ENCODE results near the gene C1QTNF9.
"Not testable (repeated sequence)": the region's sequence is repeated elsewhere in the genome, so short reads cannot be mapped to it uniquely, and the experiment has no call there.

C1QTNF9 gene

DNA sequence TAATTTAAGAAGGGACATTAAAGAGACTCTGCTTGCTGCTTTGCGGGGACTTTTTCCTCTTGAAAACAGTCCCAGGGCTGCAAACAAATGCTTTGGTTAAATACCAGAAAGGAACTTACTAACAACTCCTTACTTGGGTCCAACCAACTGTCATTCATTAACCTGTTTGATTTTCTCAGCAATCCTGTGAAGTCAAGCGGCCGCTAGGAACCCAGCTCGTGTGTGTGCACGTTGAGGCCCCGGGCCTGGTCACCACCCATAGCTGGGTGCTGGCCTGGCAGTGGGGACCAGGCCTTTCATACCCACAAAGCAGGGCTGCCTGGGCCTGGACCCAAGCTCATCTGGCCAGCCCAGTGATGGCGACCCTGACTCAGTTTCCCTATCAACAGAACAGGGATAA is 50.7 kb downstream of the C1QTNF9 start:
- TF ChIP-seq, protein P1, sequence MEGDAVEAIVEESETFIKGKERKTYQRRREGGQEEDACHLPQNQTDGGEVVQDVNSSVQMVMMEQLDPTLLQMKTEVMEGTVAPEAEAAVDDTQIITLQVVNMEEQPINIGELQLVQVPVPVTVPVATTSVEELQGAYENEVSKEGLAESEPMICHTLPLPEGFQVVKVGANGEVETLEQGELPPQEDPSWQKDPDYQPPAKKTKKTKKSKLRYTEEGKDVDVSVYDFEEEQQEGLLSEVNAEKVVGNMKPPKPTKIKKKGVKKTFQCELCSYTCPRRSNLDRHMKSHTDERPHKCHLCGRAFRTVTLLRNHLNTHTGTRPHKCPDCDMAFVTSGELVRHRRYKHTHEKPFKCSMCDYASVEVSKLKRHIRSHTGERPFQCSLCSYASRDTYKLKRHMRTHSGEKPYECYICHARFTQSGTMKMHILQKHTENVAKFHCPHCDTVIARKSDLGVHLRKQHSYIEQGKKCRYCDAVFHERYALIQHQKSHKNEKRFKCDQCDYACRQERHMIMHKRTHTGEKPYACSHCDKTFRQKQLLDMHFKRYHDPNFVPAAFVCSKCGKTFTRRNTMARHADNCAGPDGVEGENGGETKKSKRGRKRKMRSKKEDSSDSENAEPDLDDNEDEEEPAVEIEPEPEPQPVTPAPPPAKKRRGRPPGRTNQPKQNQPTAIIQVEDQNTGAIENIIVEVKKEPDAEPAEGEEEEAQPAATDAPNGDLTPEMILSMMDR (IDR thresholded peaks at IDR 0.05; ENCODE audit: control extremely low read depth, extremely low read depth, low read depth, missing control alignments) = no peak
- POLR2A ChIA-PET = no interaction called here
- no peak for DNase-seq (ENCODE audit: extremely low spot score)
- CTCF ChIA-PET = interaction anchor here (1.1 kb wide), 1 partner anchor 8 kb away, joined by 3 read pairs; no protein-coding TSS in a partner anchor

DNA sequence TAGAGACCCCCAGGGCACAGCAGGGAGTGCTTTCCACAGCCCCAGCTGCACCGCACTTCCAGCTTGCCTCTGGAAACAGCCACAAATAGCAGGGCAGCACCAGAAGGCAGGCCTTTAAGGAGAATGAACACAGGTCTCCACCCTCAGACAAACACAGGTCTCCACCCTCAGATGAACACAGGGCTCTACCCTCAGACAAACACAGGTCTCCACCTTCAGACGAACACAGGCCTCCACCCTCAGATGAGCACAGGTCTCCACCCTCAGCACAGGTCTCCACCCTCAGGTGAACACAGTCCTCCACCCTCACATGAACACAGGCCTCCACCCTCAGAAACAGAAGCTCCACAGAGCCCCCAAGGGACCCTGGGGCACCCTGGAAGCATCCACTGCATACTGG is 51.7 kb downstream of the C1QTNF9 start:
- TF ChIP-seq, protein P1 (IDR thresholded peaks at IDR 0.05; ENCODE audit: control extremely low read depth, extremely low read depth, low read depth, missing control alignments) = no peak
- POLR2A ChIA-PET = no interaction called here
- no peak for DNase-seq (ENCODE audit: extremely low spot score)
- CTCF ChIA-PET = interaction anchor here (1.1 kb wide), 1 partner anchor 9 kb away, joined by 3 read pairs; no protein-coding TSS in a partner anchor

DNA sequence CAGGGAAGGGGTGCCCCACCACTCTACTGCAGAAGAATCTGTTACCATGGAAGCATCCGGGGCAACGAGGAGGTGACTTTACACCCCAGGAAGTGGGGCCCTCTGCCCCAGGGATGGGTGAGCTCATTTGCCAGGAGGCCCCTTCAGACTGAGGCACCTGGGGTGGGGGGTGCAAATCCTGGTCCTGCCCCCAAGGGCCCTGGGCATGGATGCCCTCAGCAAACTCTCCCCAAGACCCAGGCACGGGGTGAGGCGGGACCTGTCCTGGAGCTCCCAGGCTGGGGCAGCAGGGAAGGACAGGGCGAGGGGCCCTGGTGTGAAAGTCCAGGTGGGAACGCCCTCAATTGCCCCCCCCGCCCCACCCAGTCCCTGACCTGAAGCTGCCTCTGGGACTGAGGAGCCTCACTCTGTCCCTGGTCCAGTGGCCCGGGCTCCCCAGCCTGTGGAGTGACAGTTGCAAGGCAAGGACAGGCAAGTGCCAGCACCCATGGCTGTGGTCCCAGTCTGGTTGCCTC is 52.5 kb downstream of the C1QTNF9 start:
- POLR2A ChIA-PET = no interaction called here
- DNase-seq (ENCODE audit: extremely low spot score) = no peak

DNA sequence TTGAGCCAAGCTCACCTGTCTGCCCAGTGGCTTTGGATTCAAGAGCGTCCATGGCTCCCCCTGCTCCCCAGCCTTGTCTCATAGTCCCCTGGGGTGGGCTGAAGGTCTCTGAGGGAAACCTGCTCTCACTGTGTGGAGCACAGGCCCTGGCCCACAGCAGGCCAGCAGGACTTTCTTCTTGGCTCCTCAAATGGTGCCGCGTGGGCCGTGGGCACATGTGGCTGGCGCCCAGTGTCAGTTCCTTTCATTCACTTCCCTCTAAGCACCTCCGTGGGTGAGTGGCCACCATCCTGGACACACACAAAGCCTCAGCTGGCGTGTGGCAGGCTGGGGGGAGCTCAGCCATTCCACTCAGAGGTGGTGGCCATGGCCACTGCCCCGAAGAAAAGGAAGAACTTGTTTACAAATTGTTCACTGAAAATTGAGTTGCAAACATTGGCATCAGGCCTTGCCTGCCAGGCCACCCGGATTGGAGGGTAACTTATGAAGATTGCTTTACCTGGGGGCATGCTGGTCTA is 53.1 kb downstream of the C1QTNF9 start:
- TF ChIP-seq, protein P1 (IDR thresholded peaks at IDR 0.05; ENCODE audit: control extremely low read depth, extremely low read depth, low read depth, missing control alignments) = no peak
- ChIA-PET POLR2A (no interaction called here), CTCF (no interaction called here)
- DNase-seq (ENCODE audit: extremely low spot score) = no peak

More for the DNA sequence above, 52.5 kb downstream of the C1QTNF9 start:
- CTCF ChIA-PET = no interaction called here
- TF ChIP-seq, protein P1 (IDR thresholded peaks at IDR 0.05; ENCODE audit: control extremely low read depth, extremely low read depth, low read depth, missing control alignments) = no peak

DNA sequence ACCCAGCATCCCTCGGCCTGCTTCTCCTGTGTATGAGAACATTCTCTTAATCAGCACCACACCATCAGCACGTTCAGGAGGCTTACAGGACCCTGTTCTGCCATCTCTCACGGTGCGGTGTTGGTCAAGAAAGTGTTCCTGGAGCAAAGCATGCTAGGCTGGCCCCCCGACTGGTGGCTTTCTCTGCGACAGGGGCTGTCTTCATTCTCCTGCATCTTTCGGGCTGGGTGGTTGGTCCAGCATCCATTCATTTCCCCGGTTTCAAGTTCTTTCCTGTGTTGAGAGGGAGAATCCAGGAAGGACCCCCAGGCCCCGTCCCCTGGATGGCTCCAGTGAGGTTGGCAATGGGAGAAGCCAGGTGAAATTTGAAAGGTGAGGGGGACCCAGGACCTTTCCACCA is 55.8 kb downstream of the C1QTNF9 start:
- TF ChIP-seq, protein P1 (IDR thresholded peaks at IDR 0.05; ENCODE audit: control extremely low read depth, extremely low read depth, low read depth, missing control alignments) = no peak
- CTCF ChIA-PET = no interaction called here
- no peak for DNase-seq (ENCODE audit: extremely low spot score)
- POLR2A ChIA-PET = no interaction called here

DNA sequence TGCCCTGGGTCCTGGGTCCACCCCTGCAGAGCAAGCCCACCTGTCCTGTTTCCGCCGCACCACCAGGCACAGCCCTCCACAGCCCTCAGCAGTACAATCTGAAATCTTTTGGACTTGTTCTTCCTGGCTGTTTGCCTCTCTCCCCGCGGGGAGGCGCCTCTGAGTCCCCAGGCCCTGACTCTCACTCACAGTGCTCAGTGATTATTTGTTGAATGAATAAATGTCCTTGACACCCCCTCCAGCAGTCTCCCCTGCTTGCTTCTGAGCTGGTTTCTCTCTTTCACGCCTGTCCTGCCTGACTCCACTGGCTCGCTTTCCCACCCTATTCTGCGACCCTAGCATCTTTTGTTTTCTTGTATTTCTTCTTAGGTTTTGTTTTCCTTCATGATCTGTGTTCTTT is 56.9 kb downstream of the C1QTNF9 start:
- CTCF ChIA-PET; DNase-seq (ENCODE audit: extremely low spot score); POLR2A ChIA-PET: not testable (repeated sequence)

DNA sequence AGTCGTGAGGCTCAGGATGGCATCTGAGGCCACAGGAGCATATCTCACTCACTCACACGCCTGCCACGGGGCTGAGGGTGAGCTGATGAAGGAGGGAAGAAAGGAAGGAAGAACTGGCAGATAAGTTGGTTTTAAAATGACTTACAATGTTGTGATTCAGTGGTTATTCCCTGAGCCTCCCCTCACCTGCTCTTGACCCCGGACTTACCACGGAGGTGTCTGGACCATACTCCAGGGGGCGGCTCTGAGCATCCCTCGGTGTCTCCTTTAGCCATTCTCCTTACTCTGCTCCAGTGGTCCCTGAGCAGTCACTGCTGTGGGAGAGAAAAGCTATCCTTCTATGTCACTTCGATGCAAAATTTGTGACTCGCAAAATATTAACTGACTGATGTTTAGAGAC is 61.9 kb downstream of the C1QTNF9 start:
- DNase-seq (ENCODE audit: extremely low spot score); CTCF ChIA-PET; POLR2A ChIA-PET: not testable (repeated sequence)
